ENCODE measurements around the gene TRMT112.

The TRMT112 gene

DNA sequence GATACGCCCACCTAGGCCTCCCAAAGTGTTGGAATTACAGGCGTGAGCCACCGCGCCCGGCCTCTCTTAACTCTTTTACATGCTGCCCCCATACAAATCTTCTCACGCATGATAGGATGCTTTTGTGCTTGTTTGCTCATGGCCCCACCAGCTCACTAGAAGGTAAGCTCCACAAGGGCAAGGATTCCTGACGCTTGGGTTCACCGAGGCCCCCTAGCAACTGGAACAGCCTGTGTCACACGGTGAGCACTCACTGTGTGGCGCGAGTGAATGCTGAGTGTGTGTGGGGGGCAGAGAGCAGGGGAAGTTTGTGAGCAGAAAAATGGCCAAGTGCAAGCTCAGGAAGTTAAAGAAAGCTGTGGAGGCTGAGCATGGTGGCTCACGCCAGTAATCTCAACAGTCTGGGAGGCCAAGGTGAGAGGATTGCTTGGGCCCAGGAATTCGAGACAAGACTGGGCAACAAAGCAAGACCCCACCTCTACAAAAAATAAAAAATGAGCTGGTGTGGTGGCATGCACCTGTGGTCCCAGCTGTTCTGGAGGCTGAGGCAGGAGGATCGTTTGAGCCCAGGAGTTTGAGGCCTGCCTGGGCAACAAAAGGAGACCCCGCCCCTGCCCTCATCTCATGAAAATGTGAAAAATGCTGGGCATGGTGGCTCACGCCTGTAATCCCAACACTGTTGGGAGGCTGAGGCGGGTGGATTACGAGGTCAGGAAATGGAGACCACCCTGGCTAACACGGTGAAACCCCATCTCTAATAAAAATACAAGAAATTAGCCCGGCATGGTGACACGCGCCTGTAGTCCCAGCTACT is 35.2 kb downstream of the TRMT112 start:
- peaks cover 11% of the 10 kb centered on the region for H3K4me1 ChIP-seq (ENCODE audit: insufficient read depth, insufficient read length)
- H3K27me3 ChIP-seq (ENCODE audit: insufficient read depth, insufficient read length) = no peaks in the 10 kb centered on the region
- DNase-seq (ENCODE audit: low read depth, low spot score) = no peak
- H3K9me3 ChIP-seq (ENCODE audit: insufficient read depth, low read length) = no peaks in the 10 kb centered on the region
- no peak overlapping the region for H3K4me3 ChIP-seq (ENCODE audit: insufficient read length, low read depth)
- peaks cover 24% of the 10 kb centered on the region for H3K36me3 ChIP-seq (ENCODE audit: insufficient read depth, insufficient read length, low read length)
- H3K9ac ChIP-seq (ENCODE audit: insufficient read length, low read depth) = no peak overlapping the region
- TF ChIP-seq ZNF274 (IDR thresholded peaks at IDR 0.05; ENCODE audit: low read depth, low read length) = no peak
- TF ChIP-seq SUZ12 (IDR thresholded peaks at IDR 0.05; ENCODE audit: extremely low read depth, insufficient read depth, insufficient read length) = no peak
- no peak for TF ChIP-seq YY1 (IDR thresholded peaks at IDR 0.05; ENCODE audit: insufficient read depth, insufficient read length)

DNA sequence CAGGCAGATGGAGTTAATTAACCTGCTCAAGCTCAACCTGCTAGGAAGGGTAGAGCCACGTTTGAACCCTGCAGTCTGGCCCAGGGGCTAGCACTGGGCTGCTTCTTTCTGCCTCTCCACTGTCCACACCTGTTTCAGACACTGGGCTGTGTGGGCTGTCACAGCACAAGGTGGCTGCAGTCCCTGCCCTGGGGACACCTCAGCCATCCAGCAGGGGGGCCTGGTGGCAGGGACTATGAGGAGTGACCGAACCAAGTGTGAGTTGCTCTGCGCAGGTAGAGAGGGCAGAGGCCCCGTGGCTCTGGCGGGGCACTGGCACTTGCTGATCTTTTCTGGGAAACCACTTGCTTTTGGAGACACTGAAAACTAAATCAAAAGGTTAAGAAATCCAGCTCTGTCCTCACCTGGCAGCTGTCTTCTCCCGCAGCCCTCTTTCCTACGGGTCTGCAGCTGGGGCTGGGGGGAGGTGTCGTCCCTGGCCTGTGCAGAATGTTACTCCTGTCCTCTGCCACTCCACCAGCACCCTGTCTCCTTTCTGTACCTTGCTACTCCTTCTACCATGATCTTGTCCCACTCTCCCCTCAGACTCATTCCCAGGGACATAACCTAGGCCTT is 38.7 kb downstream of the TRMT112 start:
- no peak for TF ChIP-seq SUZ12 (IDR thresholded peaks at IDR 0.05; ENCODE audit: extremely low read depth, insufficient read depth, insufficient read length)
- TF ChIP-seq ZNF274 (IDR thresholded peaks at IDR 0.05; ENCODE audit: low read depth, low read length) = no peak
- no peak for TF ChIP-seq YY1 (IDR thresholded peaks at IDR 0.05; ENCODE audit: insufficient read depth, insufficient read length)

GRCh38 chr11:64276653-64277431 is 40.5 kb downstream of the TRMT112 start:
- Histone ChIP-seq H3K9me3 (ENCODE audit: insufficient read depth, low read length) (no peaks in the 10 kb centered on the region), H3K36me3 (ENCODE audit: insufficient read depth, insufficient read length, low read length) (peaks cover 47% of the 10 kb centered on the region), H3K27me3 (ENCODE audit: insufficient read depth, insufficient read length) (no peaks in the 10 kb centered on the region)

More for the DNA sequence above, 38.7 kb downstream of the TRMT112 start:
- H3K36me3 ChIP-seq (ENCODE audit: insufficient read depth, insufficient read length, low read length) = peaks cover 42% of the 10 kb centered on the region
- peak overlapping the region; percentile 36 for H3K9ac ChIP-seq (ENCODE audit: insufficient read length, low read depth)
- no peak overlapping the region for H3K4me3 ChIP-seq (ENCODE audit: insufficient read length, low read depth)
- peaks cover 22% of the 10 kb centered on the region for H3K4me1 ChIP-seq (ENCODE audit: insufficient read depth, insufficient read length)
- no peak for DNase-seq (ENCODE audit: low read depth, low spot score)
- H3K9me3 ChIP-seq (ENCODE audit: insufficient read depth, low read length) = no peaks in the 10 kb centered on the region
- no peaks in the 10 kb centered on the region for H3K27me3 ChIP-seq (ENCODE audit: insufficient read depth, insufficient read length)

GRCh38 chr11:64275841-64276240 is 41.5 kb downstream of the TRMT112 start:
- H3K27me3 ChIP-seq (ENCODE audit: insufficient read depth, insufficient read length) = no peaks in the 10 kb centered on the region
- H3K4me3 ChIP-seq (ENCODE audit: insufficient read length, low read depth) = no peak overlapping the region
- TF ChIP-seq YY1 (IDR thresholded peaks at IDR 0.05; ENCODE audit: insufficient read depth, insufficient read length) (no peak), ZNF274 (IDR thresholded peaks at IDR 0.05; ENCODE audit: low read depth, low read length) (no peak), SUZ12 (IDR thresholded peaks at IDR 0.05; ENCODE audit: extremely low read depth, insufficient read depth, insufficient read length) (no peak)
- H3K9me3 ChIP-seq (ENCODE audit: insufficient read depth, low read length) = no peaks in the 10 kb centered on the region
- H3K9ac ChIP-seq (ENCODE audit: insufficient read length, low read depth) = peak overlapping the region; percentile 23
- no peak for DNase-seq (ENCODE audit: low read depth, low spot score)
- peaks cover 44% of the 10 kb centered on the region for H3K36me3 ChIP-seq (ENCODE audit: insufficient read depth, insufficient read length, low read length)
- peaks cover 27% of the 10 kb centered on the region for H3K4me1 ChIP-seq (ENCODE audit: insufficient read depth, insufficient read length)

More at GRCh38 chr11:64276653-64277431, 40.5 kb downstream of the TRMT112 start:
- H3K4me1 ChIP-seq (ENCODE audit: insufficient read depth, insufficient read length) = peaks cover 27% of the 10 kb centered on the region
- no peak overlapping the region for H3K9ac ChIP-seq (ENCODE audit: insufficient read length, low read depth)
- no peak for DNase-seq (ENCODE audit: low read depth, low spot score)
- TF ChIP-seq ZNF274 (IDR thresholded peaks at IDR 0.05; ENCODE audit: low read depth, low read length) = no peak
- no peak for TF ChIP-seq YY1 (IDR thresholded peaks at IDR 0.05; ENCODE audit: insufficient read depth, insufficient read length)
- TF ChIP-seq SUZ12 (IDR thresholded peaks at IDR 0.05; ENCODE audit: extremely low read depth, insufficient read depth, insufficient read length) = no peak
- no peak overlapping the region for H3K4me3 ChIP-seq (ENCODE audit: insufficient read length, low read depth)

GRCh38 chr11:64275031-64275800 is 42.1 kb downstream of the TRMT112 start:
- no peak overlapping the region for H3K4me3 ChIP-seq (ENCODE audit: insufficient read length, low read depth)
- H3K4me1 ChIP-seq (ENCODE audit: insufficient read depth, insufficient read length) = peaks cover 27% of the 10 kb centered on the region
- peaks cover 44% of the 10 kb centered on the region for H3K36me3 ChIP-seq (ENCODE audit: insufficient read depth, insufficient read length, low read length)
- TF ChIP-seq SUZ12 (IDR thresholded peaks at IDR 0.05; ENCODE audit: extremely low read depth, insufficient read depth, insufficient read length) (no peak), YY1 (IDR thresholded peaks at IDR 0.05; ENCODE audit: insufficient read depth, insufficient read length) (no peak), ZNF274 (IDR thresholded peaks at IDR 0.05; ENCODE audit: low read depth, low read length) (no peak)
- H3K27me3 ChIP-seq (ENCODE audit: insufficient read depth, insufficient read length) = no peaks in the 10 kb centered on the region
- H3K9me3 ChIP-seq (ENCODE audit: insufficient read depth, low read length) = no peaks in the 10 kb centered on the region
- no peak for DNase-seq (ENCODE audit: low read depth, low spot score)
- peak overlapping the region; percentile 23 for H3K9ac ChIP-seq (ENCODE audit: insufficient read length, low read depth)

GRCh38 chr11:64269540-64270220 is 47.7 kb downstream of the TRMT112 start:
- no peak for TF ChIP-seq ZNF274 (IDR thresholded peaks at IDR 0.05; ENCODE audit: low read depth, low read length)
- peak; percentile 99 for TF ChIP-seq YY1 (IDR thresholded peaks at IDR 0.05; ENCODE audit: insufficient read depth, insufficient read length)
- Histone ChIP-seq H3K36me3 (ENCODE audit: insufficient read depth, insufficient read length, low read length) (peaks cover 43% of the 10 kb centered on the region), H3K4me3 (ENCODE audit: insufficient read length, low read depth) (peak overlapping the region; percentile 95), H3K27me3 (ENCODE audit: insufficient read depth, insufficient read length) (no peaks in the 10 kb centered on the region), H3K9me3 (ENCODE audit: insufficient read depth, low read length) (no peaks in the 10 kb centered on the region), H3K9ac (ENCODE audit: insufficient read length, low read depth) (peak overlapping the region; percentile 90), H3K4me1 (ENCODE audit: insufficient read depth, insufficient read length) (peaks cover 14% of the 10 kb centered on the region)
- DNase-seq (ENCODE audit: low read depth, low spot score) = peak; percentile 99

All from NT2/D1 (cell line).